Keratinocyte (primary cell): Measurements from ENCODE around the gene ZBTB17.

Source experiments
- EZH2 ChIP-seq: IDR thresholded peaks from one replicate; pipeline ENCODE4 v1.6.1; 2012; ENCODE audit warnings: inconsistent platforms, mild to moderate bottlenecking, low read length, moderate library complexity
- TF ChIP-seq, protein P1 (sequence below), 3 experiments: IDR thresholded peaks in 1 of 3; conservative IDR thresholded peaks in 1 of 3; optimal IDR thresholded peaks in 1 of 3; 2 replicates in 2 of 3; 3 replicates in 1 of 3; pipeline versions ENCODE3 to v1.5.1; 2011; ENCODE audit warnings: low read length in 3 of 3, mild to moderate bottlenecking in 3 of 3, moderate library complexity in 2 of 3, control low read depth in 1 of 3, inconsistent platforms in 1 of 3; ENCODE audit not compliant: insufficient read depth in 2 of 3; ENCODE audit errors: extremely low read depth in 1 of 3

DNA sequence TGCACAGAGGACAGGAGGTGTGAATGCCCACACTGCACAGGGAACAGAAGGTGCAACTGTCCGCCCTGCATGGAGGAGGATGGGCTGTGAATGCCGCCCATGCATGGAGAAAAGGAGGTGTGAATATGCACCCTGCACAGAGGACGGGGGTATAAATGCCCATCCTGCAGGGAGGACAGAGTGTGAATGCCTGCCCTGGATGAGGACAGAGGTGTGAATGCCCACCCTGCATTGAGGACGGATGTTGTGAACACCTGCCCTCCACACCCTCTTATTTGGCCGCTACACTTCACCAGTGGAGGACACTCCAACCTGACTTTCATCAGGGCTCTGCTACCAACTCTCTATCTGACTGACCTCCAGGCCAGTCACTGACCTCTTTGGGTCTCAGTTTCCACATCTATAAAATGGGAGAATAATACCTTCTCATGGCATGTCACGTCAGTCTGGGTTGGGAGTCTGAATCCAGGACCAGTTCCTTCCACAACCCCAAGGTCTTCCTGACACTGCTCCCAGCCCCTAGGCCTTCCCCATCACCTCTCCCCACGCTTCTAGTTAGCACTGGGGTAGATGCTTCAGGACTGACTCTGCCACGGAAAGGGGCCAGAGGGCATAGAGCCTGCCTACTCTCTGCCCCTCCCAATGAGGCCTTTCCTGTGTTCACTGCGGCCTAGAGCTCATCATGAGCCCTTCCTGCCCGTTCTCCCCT is 28.4 kb downstream of the ZBTB17 start:
- TF ChIP-seq, protein P1, sequence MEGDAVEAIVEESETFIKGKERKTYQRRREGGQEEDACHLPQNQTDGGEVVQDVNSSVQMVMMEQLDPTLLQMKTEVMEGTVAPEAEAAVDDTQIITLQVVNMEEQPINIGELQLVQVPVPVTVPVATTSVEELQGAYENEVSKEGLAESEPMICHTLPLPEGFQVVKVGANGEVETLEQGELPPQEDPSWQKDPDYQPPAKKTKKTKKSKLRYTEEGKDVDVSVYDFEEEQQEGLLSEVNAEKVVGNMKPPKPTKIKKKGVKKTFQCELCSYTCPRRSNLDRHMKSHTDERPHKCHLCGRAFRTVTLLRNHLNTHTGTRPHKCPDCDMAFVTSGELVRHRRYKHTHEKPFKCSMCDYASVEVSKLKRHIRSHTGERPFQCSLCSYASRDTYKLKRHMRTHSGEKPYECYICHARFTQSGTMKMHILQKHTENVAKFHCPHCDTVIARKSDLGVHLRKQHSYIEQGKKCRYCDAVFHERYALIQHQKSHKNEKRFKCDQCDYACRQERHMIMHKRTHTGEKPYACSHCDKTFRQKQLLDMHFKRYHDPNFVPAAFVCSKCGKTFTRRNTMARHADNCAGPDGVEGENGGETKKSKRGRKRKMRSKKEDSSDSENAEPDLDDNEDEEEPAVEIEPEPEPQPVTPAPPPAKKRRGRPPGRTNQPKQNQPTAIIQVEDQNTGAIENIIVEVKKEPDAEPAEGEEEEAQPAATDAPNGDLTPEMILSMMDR (optimal IDR thresholded peaks at IDR 0.05 in 1 of 3, IDR thresholded peaks at IDR 0.05 in 1 of 3, conservative IDR thresholded peaks at IDR 0.05 in 1 of 3; ENCODE audit: extremely low read depth in 1 of 3, insufficient read depth in 2 of 3, low read length in 3 of 3): no peak
- no peak for TF ChIP-seq EZH2
